GM12874 (cell line): Measurements from ENCODE around the gene C16orf78.

ENCODE experiments used
- TF ChIP-seq, protein P1 (sequence below): IDR thresholded peaks from 2 replicates; pipeline ENCODE4 v1.5.1; 2011; ENCODE audit warnings: low read depth, mild to moderate bottlenecking, control low read depth, low read length, moderate library complexity; ENCODE audit not compliant: insufficient read depth

The C16orf78 gene

DNA sequence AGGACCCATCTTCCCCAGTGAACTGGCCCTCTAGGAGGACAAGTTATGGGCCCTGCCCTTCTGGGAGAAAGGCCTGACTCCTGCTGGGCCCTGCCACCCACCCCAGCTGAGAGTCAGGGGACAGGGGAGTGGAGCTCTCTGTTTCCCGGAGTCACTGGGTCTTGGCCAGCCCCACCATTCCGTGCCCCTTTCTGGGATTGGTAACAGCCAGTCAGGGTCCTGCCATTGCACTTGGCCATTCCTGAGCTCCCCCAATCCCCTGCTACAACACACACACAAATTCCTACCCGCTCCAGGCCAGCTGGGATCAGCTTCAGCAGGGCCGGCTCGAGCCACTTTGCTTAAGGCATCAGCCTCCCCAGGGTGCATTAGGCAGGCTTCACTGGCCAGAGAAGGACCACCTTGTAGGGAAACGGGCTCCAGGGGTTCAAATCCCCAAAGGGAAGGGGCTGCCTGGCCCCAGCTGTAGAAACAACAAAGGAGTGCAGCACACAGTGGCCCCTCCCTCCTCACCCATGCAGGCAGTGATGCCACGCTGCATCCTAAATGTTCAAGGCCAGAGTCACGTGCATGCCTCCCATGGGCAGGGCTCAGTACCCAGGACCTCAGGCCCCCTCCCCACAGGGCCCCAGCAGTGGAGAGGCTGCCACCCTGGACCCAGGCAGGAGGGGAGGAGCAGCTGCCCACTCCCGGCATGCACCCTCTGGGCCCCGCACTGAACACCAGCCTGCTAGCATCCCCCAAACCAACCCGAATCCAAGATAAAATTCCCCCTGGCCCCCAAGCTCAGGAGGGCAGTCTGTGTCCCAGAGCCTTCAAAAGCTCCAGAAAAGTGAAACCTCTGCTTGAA is 37.7 kb downstream of the C16orf78 start:
- TF ChIP-seq, protein P1, sequence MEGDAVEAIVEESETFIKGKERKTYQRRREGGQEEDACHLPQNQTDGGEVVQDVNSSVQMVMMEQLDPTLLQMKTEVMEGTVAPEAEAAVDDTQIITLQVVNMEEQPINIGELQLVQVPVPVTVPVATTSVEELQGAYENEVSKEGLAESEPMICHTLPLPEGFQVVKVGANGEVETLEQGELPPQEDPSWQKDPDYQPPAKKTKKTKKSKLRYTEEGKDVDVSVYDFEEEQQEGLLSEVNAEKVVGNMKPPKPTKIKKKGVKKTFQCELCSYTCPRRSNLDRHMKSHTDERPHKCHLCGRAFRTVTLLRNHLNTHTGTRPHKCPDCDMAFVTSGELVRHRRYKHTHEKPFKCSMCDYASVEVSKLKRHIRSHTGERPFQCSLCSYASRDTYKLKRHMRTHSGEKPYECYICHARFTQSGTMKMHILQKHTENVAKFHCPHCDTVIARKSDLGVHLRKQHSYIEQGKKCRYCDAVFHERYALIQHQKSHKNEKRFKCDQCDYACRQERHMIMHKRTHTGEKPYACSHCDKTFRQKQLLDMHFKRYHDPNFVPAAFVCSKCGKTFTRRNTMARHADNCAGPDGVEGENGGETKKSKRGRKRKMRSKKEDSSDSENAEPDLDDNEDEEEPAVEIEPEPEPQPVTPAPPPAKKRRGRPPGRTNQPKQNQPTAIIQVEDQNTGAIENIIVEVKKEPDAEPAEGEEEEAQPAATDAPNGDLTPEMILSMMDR: no peak

GRCh38 chr16:49414671-49415070 is 41.1 kb downstream of the C16orf78 start:
- TF ChIP-seq, protein P1: no peak

DNA sequence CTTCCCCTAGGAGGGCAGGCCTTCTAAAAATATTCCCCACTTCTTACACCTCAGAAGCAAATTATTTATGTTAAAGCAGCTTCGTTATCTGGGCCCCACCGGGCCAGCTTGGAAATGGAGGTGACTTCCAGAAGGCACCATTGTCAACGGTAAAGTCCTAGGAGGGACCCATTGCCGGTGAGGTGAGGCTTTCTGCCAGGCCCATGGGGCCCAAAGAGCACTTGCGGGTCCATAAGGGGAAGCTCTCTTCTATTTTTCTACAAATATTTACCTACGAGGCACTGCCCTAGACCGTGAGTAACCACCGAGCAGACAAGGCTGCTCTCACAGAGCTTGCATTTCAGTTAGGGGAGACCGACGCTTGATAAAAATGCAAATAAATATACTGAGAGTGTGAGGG is 41.5 kb downstream of the C16orf78 start:
- TF ChIP-seq, protein P1: no peak

- TF ChIP-seq, protein P1: no peak
Measured at GRCh38 chr16:49416001-49416675, 42.5 kb downstream of the C16orf78 start.

DNA sequence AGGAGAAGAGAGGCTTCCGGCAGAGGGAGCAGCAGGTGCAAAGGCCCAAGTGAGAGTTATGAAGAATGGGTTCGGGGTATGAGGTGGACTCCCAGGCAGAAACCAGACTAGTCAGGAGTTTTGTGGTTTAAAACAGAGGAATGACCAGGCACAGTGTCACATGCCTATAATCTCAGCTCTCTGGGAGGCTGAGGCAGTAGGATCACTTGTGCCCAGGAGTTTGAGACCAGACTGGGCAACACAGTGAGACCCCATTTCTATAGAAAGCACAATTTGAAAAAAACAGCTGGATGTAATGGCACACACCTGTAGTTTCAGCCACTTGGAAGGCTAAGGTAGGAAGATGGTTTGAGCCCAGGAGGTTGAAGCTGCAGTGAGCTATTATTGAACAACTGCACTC is 43.8 kb downstream of the C16orf78 start:
- TF ChIP-seq, protein P1: no peak

DNA sequence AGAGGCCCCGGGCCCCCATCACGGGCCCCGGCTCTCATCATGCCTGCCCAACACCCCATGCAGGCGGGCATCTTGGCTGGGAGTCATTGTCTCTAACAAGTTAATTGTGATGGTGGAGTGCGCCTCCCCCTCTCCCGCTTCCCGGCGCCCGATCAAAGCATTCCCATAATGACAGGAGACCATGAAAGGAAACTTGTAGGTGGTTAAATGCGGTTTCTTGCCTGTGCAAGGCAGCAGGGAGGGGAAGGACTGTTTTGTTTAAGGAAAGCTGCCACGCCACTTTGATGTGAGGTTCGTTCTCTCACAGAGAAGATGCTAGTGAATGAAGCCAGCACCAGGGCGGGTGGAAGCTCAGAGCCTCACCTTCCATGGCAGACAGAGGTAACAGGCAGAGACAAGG is 45.4 kb downstream of the C16orf78 start:
- TF ChIP-seq, protein P1: no peak

DNA sequence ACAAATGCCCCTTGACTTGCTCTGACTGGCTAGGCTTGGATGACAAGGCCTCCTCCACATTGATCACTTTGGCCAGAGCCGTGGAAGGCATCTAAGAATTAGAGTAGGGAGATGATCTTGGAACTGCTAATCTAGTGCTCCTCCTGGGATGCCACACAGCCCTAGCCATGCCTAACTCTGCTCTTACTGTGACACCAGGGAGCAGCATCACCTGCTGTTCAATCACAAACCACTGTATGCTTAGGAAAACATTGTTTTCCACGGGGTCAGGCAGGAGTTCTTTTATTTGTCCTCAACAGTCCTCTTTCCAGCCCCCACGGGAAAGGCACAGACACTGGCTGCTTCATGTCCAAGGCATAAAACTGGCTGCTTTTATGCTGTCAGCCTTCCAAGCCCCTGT is 46.3 kb downstream of the C16orf78 start:
- TF ChIP-seq, protein P1: no peak
